HG03342 (cell line): Measurements from ENCODE around the gene ZSCAN25.
"Not testable (repeated sequence)": the region's sequence is repeated elsewhere in the genome, so short reads cannot be mapped to it uniquely, and the experiment has no call there.

Experiments used
- ATAC-seq: cut with Tn5 transposase; IDR thresholded peaks from one replicate; pipeline ENCODE4 v1.9.1; 2021; ENCODE audit warnings: mild to moderate bottlenecking, moderate library complexity; ENCODE audit not compliant: unreplicated experiment

The ZSCAN25 gene

GRCh38 chr7:99644431-99644830 is 27.7 kb downstream of the ZSCAN25 start:
- ATAC-seq: no peak

GRCh38 chr7:99645590-99645989 is 28.8 kb downstream of the ZSCAN25 start:
- no peak for ATAC-seq

- ATAC-seq: no peak
These were observed 32.1 kb downstream of the ZSCAN25 start for GRCh38 chr7:99648843-99649242.

- no peak for ATAC-seq
These were observed 34.5 kb downstream of the ZSCAN25 start for GRCh38 chr7:99651290-99651689.

GRCh38 chr7:99652671-99653070 is 35.9 kb downstream of the ZSCAN25 start:
- no peak for ATAC-seq

GRCh38 chr7:99653269-99653668 is 36.5 kb downstream of the ZSCAN25 start:
- not testable (repeated sequence) for ATAC-seq

GRCh38 chr7:99653754-99654153 is 37.0 kb downstream of the ZSCAN25 start:
- ATAC-seq: no peak

- ATAC-seq: not testable (repeated sequence)
These were observed 37.9 kb downstream of the ZSCAN25 start for GRCh38 chr7:99654626-99655025.

GRCh38 chr7:99657879-99658278 is 41.1 kb downstream of the ZSCAN25 start:
- not testable (repeated sequence) for ATAC-seq

GRCh38 chr7:99665312-99666012 is 48.7 kb downstream of the ZSCAN25 start:
- ATAC-seq: no peak

GRCh38 chr7:99666013-99666395 is 49.3 kb downstream of the ZSCAN25 start:
- ATAC-seq: no peak

- ATAC-seq: no peak
These were observed 50.4 kb downstream of the ZSCAN25 start for GRCh38 chr7:99667179-99667578.

GRCh38 chr7:99668541-99668940 is 51.8 kb downstream of the ZSCAN25 start:
- ATAC-seq: no peak

- ATAC-seq: no peak
These were observed 53.0 kb downstream of the ZSCAN25 start for GRCh38 chr7:99669782-99670181.

GRCh38 chr7:99672573-99672972 is 55.8 kb downstream of the ZSCAN25 start:
- no peak for ATAC-seq

- ATAC-seq: no peak
These were observed 58.4 kb downstream of the ZSCAN25 start for GRCh38 chr7:99674995-99675742.

GRCh38 chr7:99677013-99677647 is 60.4 kb downstream of the ZSCAN25 start:
- ATAC-seq: no peak

GRCh38 chr7:99677648-99678045 is 60.9 kb downstream of the ZSCAN25 start:
- ATAC-seq: no peak

GRCh38 chr7:99679032-99679399 is 62.3 kb downstream of the ZSCAN25 start:
- ATAC-seq: no peak

GRCh38 chr7:99679400-99680191 is 62.9 kb downstream of the ZSCAN25 start, which contains the start of gene CYP3A5:
TSS of gene CYP3A5 (minus strand) at chr7:99679996. CDS start at chr7:99679896, 100 bp downstream.
- no peak for ATAC-seq
